A673 (cell line): ENCODE data around the gene OSTF1. TPM values are rescaled to one million over a fixed set of nuclear protein-coding genes. Genes with fewer than 3 reads are reported as not detected.

ENCODE experiments used
- BruUV-seq: library from RNA; stranded (reverse); fragments of 400-500 nt; replicated peaks from 2 replicates; lab custom pipeline; 2021; lab: Mats Ljungman, UMichigan
- CTCF ChIA-PET: fragments of 300-600 bp; sonication (Branson Sonifier 250); formaldehyde crosslinking; loops from one replicate; lab custom pipeline; 2022; ENCODE audit warnings: antibody characterized with exemption; lab: Charles Lee
- POLR2A ChIA-PET: fragments of 300-600 bp; sonication (Branson Sonifier 250); formaldehyde crosslinking; loops from one replicate; lab custom pipeline; 2022; ENCODE audit warnings: antibody characterized with exemption; ENCODE audit not compliant: low non-redundant PET; lab: Charles Lee
- DNase-seq: peaks from one replicate; pipeline ENCODE4 v3.0.0-alpha.2; 2015; ENCODE audit warnings: low spot score
- H3K27ac ChIP-seq: fragments of 200-600 bp; sonication (generic); 2 replicates; pipeline ENCODE4 v1.5.1; 2016; ENCODE audit warnings: mixed run types, low read depth, mild to moderate bottlenecking, mixed read lengths, antibody characterized with exemption, low read length; ENCODE audit not compliant: poor library complexity, severe bottlenecking
- H3K27me3 ChIP-seq: fragments of 200-600 bp; sonication (generic); replicated peaks from 2 replicates; pipeline ENCODE4 v1.6.1; 2017; ENCODE audit warnings: mixed run types, low read depth, mild to moderate bottlenecking, mixed read lengths, antibody characterized with exemption, low read length; ENCODE audit not compliant: insufficient read depth, poor library complexity
- H3K36me3 ChIP-seq: fragments of 200-600 bp; sonication (generic); 2 replicates; pipeline ENCODE4 v1.6.1; 2016; ENCODE audit warnings: mixed run types, mild to moderate bottlenecking, mixed read lengths, antibody characterized with exemption, low read length; ENCODE audit not compliant: insufficient read depth, poor library complexity, severe bottlenecking
- H3K4me1 ChIP-seq: fragments of 200-600 bp; sonication (generic); 2 replicates; pipeline ENCODE4 v1.6.1; 2017; ENCODE audit warnings: mixed run types, mild to moderate bottlenecking, mixed read lengths, antibody characterized with exemption, low read length; ENCODE audit not compliant: insufficient read depth, poor library complexity, severe bottlenecking
- H3K4me3 ChIP-seq: fragments of 200-600 bp; sonication (generic); 2 replicates; pipeline ENCODE4 v1.5.1; 2016; ENCODE audit warnings: low read depth, mixed run types, mild to moderate bottlenecking, mixed read lengths, low read length; ENCODE audit not compliant: poor library complexity, severe bottlenecking
- H3K9me3 ChIP-seq: fragments of 200-600 bp; sonication (generic); 2 replicates; pipeline ENCODE4 v1.6.1; 2016; ENCODE audit warnings: mixed run types, low read depth, mild to moderate bottlenecking, mixed read lengths, antibody characterized with exemption, low read length; ENCODE audit not compliant: poor library complexity, severe bottlenecking
- EZH2 ChIP-seq: fragments of 200-600 bp; sonication (generic); IDR thresholded peaks from 2 replicates; pipeline ENCODE4 v1.6.1; 2017; ENCODE audit warnings: borderline replicate concordance, low read depth, mild to moderate bottlenecking, mixed read lengths, antibody characterized with exemption, low read length; ENCODE audit not compliant: poor library complexity, severe bottlenecking
- intact Hi-C: fragments of 100-400 bp; cut with micrococcal nuclease; formaldehyde crosslinking; loops from one replicate; pipeline ENCODE4 v1.10.0; 2022; ENCODE audit not compliant: unreplicated experiment
- total RNA-seq: library from RNA; stranded (reverse); gene quantifications from 2 replicates; pipeline ENCODE4 v1.2.3, GENCODE V29; 2021
- TF ChIP-seq, protein P1 (sequence below): fragments of 300-800, 200-600 bp; sonication (generic); conservative IDR thresholded peaks from 2 replicates; pipeline ENCODE4 v1.5.1; 2017; ENCODE audit warnings: low read depth, mild to moderate bottlenecking, antibody characterized with exemption, low read length, moderate library complexity, mixed read lengths

The OSTF1 gene
- total RNA-seq, 1 experiment from 2014 or later = 2.3 TPM

DNA sequence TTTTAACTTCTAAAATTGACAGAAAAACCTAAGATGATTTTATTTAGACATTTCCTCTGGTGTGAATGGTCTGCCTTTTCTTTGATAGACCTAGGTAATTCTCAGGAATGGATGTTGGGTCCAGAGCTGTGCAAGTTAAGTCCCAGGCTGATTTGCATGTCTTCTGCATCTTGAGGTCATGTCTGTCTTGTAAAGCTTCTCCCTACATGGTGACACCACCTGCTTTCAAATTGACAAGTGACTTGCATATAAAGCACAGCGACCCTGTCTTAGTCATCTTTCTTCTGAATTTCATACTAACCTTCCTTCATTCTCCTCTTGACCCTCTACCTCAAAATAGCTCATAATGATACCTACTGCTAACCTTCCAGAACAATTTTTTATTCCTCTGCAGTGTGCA lies 29.2 kb downstream of the OSTF1 start:
- no peak for DNase-seq
- Histone ChIP-seq H3K4me3 (no peak overlapping the region), H3K36me3 (no peaks in the 10 kb centered on the region), H3K9me3 (no peaks in the 10 kb centered on the region), H3K27me3 (no peaks in the 10 kb centered on the region), H3K27ac (no peak overlapping the region), H3K4me1 (no peaks in the 10 kb centered on the region)
- BruUV-seq = no TSS peak
- POLR2A ChIA-PET = no interaction called here
- CTCF ChIA-PET = no interaction called here
- TF ChIP-seq EZH2 = no peak
- TF ChIP-seq, protein P1, sequence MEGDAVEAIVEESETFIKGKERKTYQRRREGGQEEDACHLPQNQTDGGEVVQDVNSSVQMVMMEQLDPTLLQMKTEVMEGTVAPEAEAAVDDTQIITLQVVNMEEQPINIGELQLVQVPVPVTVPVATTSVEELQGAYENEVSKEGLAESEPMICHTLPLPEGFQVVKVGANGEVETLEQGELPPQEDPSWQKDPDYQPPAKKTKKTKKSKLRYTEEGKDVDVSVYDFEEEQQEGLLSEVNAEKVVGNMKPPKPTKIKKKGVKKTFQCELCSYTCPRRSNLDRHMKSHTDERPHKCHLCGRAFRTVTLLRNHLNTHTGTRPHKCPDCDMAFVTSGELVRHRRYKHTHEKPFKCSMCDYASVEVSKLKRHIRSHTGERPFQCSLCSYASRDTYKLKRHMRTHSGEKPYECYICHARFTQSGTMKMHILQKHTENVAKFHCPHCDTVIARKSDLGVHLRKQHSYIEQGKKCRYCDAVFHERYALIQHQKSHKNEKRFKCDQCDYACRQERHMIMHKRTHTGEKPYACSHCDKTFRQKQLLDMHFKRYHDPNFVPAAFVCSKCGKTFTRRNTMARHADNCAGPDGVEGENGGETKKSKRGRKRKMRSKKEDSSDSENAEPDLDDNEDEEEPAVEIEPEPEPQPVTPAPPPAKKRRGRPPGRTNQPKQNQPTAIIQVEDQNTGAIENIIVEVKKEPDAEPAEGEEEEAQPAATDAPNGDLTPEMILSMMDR = no peak
- intact Hi-C loops = no loop called here

GRCh38 chr9:75120686-75121085 lies 32.4 kb downstream of the OSTF1 start:
- intact Hi-C loops = no loop called here
- Histone ChIP-seq H3K36me3 (no peaks in the 10 kb centered on the region), H3K4me1 (no peaks in the 10 kb centered on the region), H3K27ac (no peak overlapping the region), H3K27me3 (no peaks in the 10 kb centered on the region), H3K4me3 (no peak overlapping the region), H3K9me3 (no peaks in the 10 kb centered on the region)
- no TSS peak for BruUV-seq
- CTCF ChIA-PET = no interaction called here
- DNase-seq = no peak
- TF ChIP-seq, protein P1 = no peak
- no peak for TF ChIP-seq EZH2
- POLR2A ChIA-PET = no interaction called here

- DNase-seq = no peak
- BruUV-seq = no TSS peak
- H3K27ac ChIP-seq = no peak overlapping the region
- H3K4me1 ChIP-seq = no peaks in the 10 kb centered on the region
- H3K27me3 ChIP-seq = no peaks in the 10 kb centered on the region
- POLR2A ChIA-PET = no interaction called here
- intact Hi-C loops = no loop called here
- CTCF ChIA-PET = no interaction called here
- TF ChIP-seq, protein P1 = no peak
- no peak for TF ChIP-seq EZH2
- no peaks in the 10 kb centered on the region for H3K9me3 ChIP-seq
- no peaks in the 10 kb centered on the region for H3K36me3 ChIP-seq
- H3K4me3 ChIP-seq = no peak overlapping the region
These were observed 33.7 kb downstream of the OSTF1 start for GRCh38 chr9:75121914-75122558.
